Stomach (tissue), 9 donors: ENCODE data around the gene ZFPM1. TPM values are rescaled to one million over a fixed set of nuclear protein-coding genes. Genes with fewer than 3 reads are reported as not detected.

Experiments
- DNase-seq, 2 donors: peaks; one replicate each; pipeline versions ENCODE4 v3.0.0 to v3.0.0-alpha.2; 2013 to 2019
- H3K27ac ChIP-seq, 5 donors: fragments of 200-600 bp in 4 of 5; sonication (generic) in 4 of 5; one replicate each; pipeline ENCODE4 v1.5.1; 2013 to 2019; ENCODE audit warnings: mild to moderate bottlenecking in 1 of 5, moderate library complexity in 1 of 5
- H3K27me3 ChIP-seq, 3 donors: fragments of 200-600 bp; sonication (generic); one replicate each; pipeline ENCODE4 v1.5.1; 2017 to 2019; ENCODE audit warnings: mixed run types in 1 of 3
- H3K36me3 ChIP-seq, 4 donors: fragments of 200-600 bp; sonication (generic); 1 replicate in 3 of 4; 2 replicates in 1 of 4; pipeline ENCODE4 v1.5.1; 2016 to 2019
- H3K4me1 ChIP-seq, 4 donors: fragments of 200-600 bp; sonication (generic); one replicate each; pipeline ENCODE4 v1.5.1; 2016 to 2019
- H3K4me3 ChIP-seq, 4 donors: fragments of 200-600 bp; sonication (generic) in 3 of 4; one replicate each; pipeline ENCODE4 v1.5.1; 2016 to 2019; ENCODE audit warnings: mild to moderate bottlenecking in 1 of 4
- H3K9me3 ChIP-seq, 4 donors: fragments of 200-600 bp; sonication (generic); one replicate each; pipeline ENCODE4 v1.5.1; 2016 to 2019
- CTCF ChIP-seq, 7 experiments: fragments of 450-650 bp in 4 of 7; fragments of 200-600 bp in 3 of 7; sonication (generic) in 3 of 7; IDR thresholded peaks; one replicate each; pipeline ENCODE4 v1.5.1; 2016 to 2019; ENCODE audit warnings: antibody characterized with exemption in 7 of 7, control low read depth in 2 of 7, mild to moderate bottlenecking in 1 of 7
- EP300 ChIP-seq: sonication (generic); formaldehyde crosslinking; IDR thresholded peaks from one replicate; pipeline ENCODE4 v1.6.1; 2017; ENCODE audit warnings: antibody characterized with exemption
- POLR2A ChIP-seq, 4 donors: fragments of 450-650 bp; IDR thresholded peaks; one replicate each; pipeline ENCODE4 v1.6.1; 2016; ENCODE audit warnings: antibody characterized with exemption in 4 of 4, control low read depth in 2 of 4, mild to moderate bottlenecking in 1 of 4, moderate library complexity in 1 of 4
- POLR2AphosphoS5 ChIP-seq, 3 donors: sonication (generic); formaldehyde crosslinking; IDR thresholded peaks; one replicate each; pipeline ENCODE4 v1.6.1; 2016; ENCODE audit warnings: antibody characterized with exemption in 3 of 3
- WGBS, 5 donors: extraction: QIAGEN DNeasy Blood & Tissue Kit in 3 of 5; methylation state at CpG; one replicate each; pipeline versions ENCODE4 v1.1.5 to v1.1.7; 2013 to 2018; 5-methylcytosine and 5-hydroxymethylcytosine counted together
- intact Hi-C: fragments of 100-400 bp; cut with DNase I; formaldehyde crosslinking; loops from one replicate; pipeline ENCODE4 v1.15.1; 2023; ENCODE audit warnings: low total_unique reads
- polyA plus RNA-seq, 3 donors: library from polyadenylated mRNA; stranded (reverse); fragments of 200-250 nt; gene quantifications; one replicate each; pipeline ENCODE4 v1.2.3, GENCODE V29; 2013
- total RNA-seq, 5 donors: library from RNA; depleted of rRNA; stranded (reverse); fragments of >200 nt; gene quantifications; one replicate each; pipeline versions ENCODE4 v1.1.0 to v1.2.3, GENCODE V29; 2014 to 2016
- donor health status: healthy with polysubstance abuse.
- donor health status: Bipolar disorder and iron deficiency.
- donor health status: healthy.

ZFPM1 gene
- total and polyA plus RNA-seq, 8 donors, result 3.9 to 85.7 (median 12.9) TPM

GRCh38 chr16:88475037-88475436 is 22.0 kb downstream of the ZFPM1 start:
- H3K4me3 ChIP-seq, result no peak overlapping the region
- H3K36me3 ChIP-seq, result no peaks in the 10 kb centered on the region
- no peaks in the 10 kb centered on the region for H3K9me3 ChIP-seq
- H3K27ac ChIP-seq, result peak overlapping the region in 4 of 5 donors; percentile 78 to 93 (median 84)
- 70 to 89% (median 83%) methylated on average over 9 to 13 of the region's 13 CpGs for WGBS, 5 donors
- peaks cover 74 to 95% (median 90%) of the 10 kb centered on the region in 4 donors for H3K4me1 ChIP-seq
- no peak for DNase-seq
- intact Hi-C loops, result no loop called here
- H3K27me3 ChIP-seq, result peaks cover 0 to 32% (median 0%) of the 10 kb centered on the region in 3 donors
- TF ChIP-seq EP300 (no peak), CTCF (IDR thresholded peaks at IDR 0.05) (no peak), POLR2A (IDR thresholded peaks at IDR 0.05) (no peak), POLR2AphosphoS5 (IDR thresholded peaks at IDR 0.05) (no peak)

DNA sequence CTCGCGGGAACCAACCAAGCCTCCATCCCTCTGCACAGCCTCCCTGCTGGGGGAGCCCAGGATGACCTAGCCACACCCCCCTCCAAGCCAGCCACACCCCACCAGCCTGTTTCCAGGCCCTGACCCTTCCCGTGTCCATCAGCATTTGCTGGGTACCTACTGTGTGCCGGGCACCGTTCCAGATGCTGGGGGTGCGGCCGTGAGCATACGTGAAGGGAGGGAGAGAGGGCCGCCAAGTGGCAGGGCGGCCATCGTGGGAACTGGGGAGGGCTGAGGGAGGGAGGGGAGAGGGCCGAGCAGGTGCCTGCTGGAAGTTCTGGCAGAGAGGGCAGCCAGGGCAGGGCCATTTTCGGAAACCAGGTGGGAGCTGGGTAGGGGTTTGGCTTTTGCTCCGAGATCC is 23.1 kb downstream of the ZFPM1 start:
- Histone ChIP-seq H3K4me3 (no peak overlapping the region), H3K27ac (peak overlapping the region in 4 of 5 donors; percentile 7 to 66 (median 54)), H3K9me3 (no peaks in the 10 kb centered on the region), H3K27me3 (peaks cover 0 to 39% (median 0%) of the 10 kb centered on the region in 3 donors), H3K4me1 (peaks cover 80 to 100% (median 97%) of the 10 kb centered on the region in 4 donors), H3K36me3 (no peaks in the 10 kb centered on the region)
- TF ChIP-seq POLR2A (IDR thresholded peaks at IDR 0.05), result no peak
- no peak for TF ChIP-seq CTCF (IDR thresholded peaks at IDR 0.05)
- no peak for TF ChIP-seq EP300
- intact Hi-C loops, result no loop called here
- WGBS, 5 donors, result 30 to 63% (median 56%) methylated on average over 12 to 14 of the region's 14 CpGs
- DNase-seq, result no peak

DNA sequence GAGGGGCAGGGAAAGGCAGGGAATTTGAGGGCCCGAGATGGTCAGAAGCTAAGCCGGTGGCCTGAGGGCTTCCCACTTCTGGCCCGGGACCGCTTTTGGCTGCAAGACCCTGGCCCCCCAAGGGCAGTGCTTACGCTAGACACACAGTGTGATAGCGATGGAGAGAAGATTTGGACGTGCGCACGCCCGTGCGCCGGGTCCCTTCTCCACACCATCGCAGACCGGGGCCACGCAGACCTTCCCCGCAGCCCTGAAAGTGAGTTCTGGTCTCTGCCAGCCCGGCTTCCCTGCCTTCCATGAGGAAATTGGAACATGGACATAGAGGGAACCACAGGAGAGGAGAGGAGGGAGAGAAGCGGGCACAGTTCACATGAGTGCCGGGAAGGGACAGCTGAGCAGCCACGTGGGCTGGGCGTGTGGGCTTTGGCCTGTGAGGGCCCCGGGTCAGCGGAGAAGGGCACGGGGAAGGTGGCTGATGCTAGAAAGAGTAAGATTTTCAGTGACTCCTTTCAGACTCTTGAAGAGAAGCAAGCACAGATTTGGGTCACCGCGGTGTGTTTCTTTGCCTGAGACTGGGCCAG is 23.8 kb downstream of the ZFPM1 start:
- Histone ChIP-seq H3K9me3 (no peaks in the 10 kb centered on the region), H3K36me3 (no peaks in the 10 kb centered on the region), H3K27me3 (peaks cover 0 to 40% (median 0%) of the 10 kb centered on the region in 3 donors), H3K4me3 (no peak overlapping the region), H3K4me1 (peaks cover 74 to 100% (median 96%) of the 10 kb centered on the region in 4 donors), H3K27ac (peak overlapping the region; percentile 7 to 66 (median 51))
- no peak for DNase-seq
- TF ChIP-seq POLR2A (IDR thresholded peaks at IDR 0.05) (no peak), POLR2AphosphoS5 (IDR thresholded peaks at IDR 0.05) (no peak), CTCF (IDR thresholded peaks at IDR 0.05) (no peak), EP300 (no peak)
- 58 to 80% (median 70%) methylated on average over 24 to 26 of the region's 26 CpGs for WGBS, 5 donors
- intact Hi-C loops, result no loop called here

GRCh38 chr16:88477631-88478519 is 24.8 kb downstream of the ZFPM1 start:
- H3K4me1 ChIP-seq, result peaks cover 76 to 100% (median 96%) of the 10 kb centered on the region in 4 donors
- TF ChIP-seq CTCF (IDR thresholded peaks at IDR 0.05) (no peak), POLR2AphosphoS5 (IDR thresholded peaks at IDR 0.05) (no peak), POLR2A (IDR thresholded peaks at IDR 0.05) (no peak), EP300 (no peak)
- H3K27ac ChIP-seq, result peak overlapping the region; percentile 4 to 77 (median 65)
- WGBS, 5 donors, result 32 to 57% (median 42%) methylated on average over 14 to 27 of the region's 27 CpGs
- no peaks in the 10 kb centered on the region for H3K9me3 ChIP-seq
- H3K36me3 ChIP-seq, result no peaks in the 10 kb centered on the region
- H3K27me3 ChIP-seq, result peaks cover 0 to 49% (median 0%) of the 10 kb centered on the region in 3 donors
- intact Hi-C loops, result no loop called here
- DNase-seq, result peak in 1 of 2 donors; percentile 66
- no peak overlapping the region for H3K4me3 ChIP-seq
